ENCODE measurements around the gene FBXO36. TPM values are rescaled to one million over a fixed set of nuclear protein-coding genes. Genes with fewer than 3 reads are reported as not detected.

The FBXO36 gene
- total and polyA plus RNA-seq, 10 of the 15 experiments (the other 5 are each of a cell fraction or from before 2014, with no cell fraction given), result 0.79 to 2.7 (median 1.3) TPM

DNA sequence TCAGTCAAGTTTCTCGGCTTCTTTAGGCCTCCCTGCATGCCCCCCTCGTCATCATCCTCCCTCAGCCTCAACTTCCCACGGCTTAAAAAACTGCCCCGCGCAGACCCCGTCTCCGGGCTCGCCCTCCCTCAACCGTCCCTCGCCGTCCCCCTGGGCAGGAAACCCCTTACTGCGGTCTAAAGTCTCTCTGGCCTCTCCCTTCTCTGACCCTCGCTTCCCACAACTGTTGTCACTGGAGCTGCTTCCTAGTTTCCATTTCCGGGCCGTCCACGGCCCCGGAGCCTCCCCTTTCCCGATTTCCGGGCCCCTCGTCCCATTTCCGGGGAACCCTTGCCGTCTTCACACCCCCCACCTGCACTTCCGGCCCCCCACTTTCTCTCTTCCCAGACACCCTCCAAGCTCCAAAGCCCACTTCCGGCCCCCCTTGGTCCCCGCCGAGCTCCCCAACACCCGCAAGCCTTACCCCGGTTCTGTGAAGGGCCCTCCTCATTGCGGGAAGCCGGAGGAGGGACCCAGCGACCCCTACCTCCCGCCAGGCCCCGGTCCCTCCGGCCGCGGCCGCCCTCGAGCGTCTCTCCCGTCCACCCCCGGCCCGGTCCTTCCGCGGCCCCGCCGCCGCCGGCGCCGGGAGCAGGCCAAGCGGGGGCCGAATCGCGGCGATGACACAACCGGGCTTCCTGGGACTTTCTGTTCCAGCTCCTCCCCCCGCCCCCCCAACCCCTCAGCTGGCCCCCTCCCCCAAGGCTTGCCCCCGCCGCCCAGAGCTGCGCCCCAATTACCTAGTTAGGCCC is 1.0 kb upstream of the FBXO36 start (continued):
- TF ChIP-seq, protein P1, sequence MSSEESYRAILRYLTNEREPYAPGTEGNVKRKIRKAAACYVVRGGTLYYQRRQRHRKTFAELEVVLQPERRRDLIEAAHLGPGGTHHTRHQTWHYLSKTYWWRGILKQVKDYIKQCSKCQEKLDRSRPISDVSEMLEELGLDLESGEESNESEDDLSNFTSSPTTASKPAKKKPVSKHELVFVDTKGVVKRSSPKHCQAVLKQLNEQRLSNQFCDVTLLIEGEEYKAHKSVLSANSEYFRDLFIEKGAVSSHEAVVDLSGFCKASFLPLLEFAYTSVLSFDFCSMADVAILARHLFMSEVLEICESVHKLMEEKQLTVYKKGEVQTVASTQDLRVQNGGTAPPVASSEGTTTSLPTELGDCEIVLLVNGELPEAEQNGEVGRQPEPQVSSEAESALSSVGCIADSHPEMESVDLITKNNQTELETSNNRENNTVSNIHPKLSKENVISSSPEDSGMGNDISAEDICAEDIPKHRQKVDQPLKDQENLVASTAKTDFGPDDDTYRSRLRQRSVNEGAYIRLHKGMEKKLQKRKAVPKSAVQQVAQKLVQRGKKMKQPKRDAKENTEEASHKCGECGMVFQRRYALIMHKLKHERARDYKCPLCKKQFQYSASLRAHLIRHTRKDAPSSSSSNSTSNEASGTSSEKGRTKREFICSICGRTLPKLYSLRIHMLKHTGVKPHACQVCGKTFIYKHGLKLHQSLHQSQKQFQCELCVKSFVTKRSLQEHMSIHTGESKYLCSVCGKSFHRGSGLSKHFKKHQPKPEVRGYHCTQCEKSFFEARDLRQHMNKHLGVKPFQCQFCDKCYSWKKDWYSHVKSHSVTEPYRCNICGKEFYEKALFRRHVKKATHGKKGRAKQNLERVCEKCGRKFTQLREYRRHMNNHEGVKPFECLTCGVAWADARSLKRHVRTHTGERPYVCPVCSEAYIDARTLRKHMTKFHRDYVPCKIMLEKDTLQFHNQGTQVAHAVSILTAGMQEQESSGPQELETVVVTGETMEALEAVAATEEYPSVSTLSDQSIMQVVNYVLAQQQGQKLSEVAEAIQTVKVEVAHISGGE (CRISPR knock-in tag; IDR thresholded peaks at IDR 0.05), result 0 out of 2 replicates have a peak, but pooled peaks have one; percentile 8
- TF ChIP-seq KLF5 (IDR thresholded peaks at IDR 0.05; ENCODE audit: partially characterized antibody) (no peak), ETV6 (conservative IDR thresholded peaks at IDR 0.05 in 1 of 2, IDR thresholded peaks at IDR 0.05 in 1 of 2; ENCODE audit: borderline replicate concordance in 1 of 2, low read depth in 1 of 2) (peak; percentile 85 to 98; a peak in 3 of 4 replicates), SRF (IDR thresholded peaks at IDR 0.05; ENCODE audit: low read depth in 2 of 2, low read length in 2 of 2) (no peak), SMAD1 (IDR thresholded peaks at IDR 0.05; ENCODE audit: low read depth, partially characterized antibody) (no peak), ZNF217 (IDR thresholded peaks at IDR 0.05) (no peak), RBBP5 (conservative IDR thresholded peaks at IDR 0.05) (no peak), EED (IDR thresholded peaks at IDR 0.05; ENCODE audit: low read depth) (peak; percentile 90), POLR2A (IDR thresholded peaks at IDR 0.05; ENCODE audit: low read depth, low read length) (peak; percentile 71), FOS (IDR thresholded peaks at IDR 0.05; ENCODE audit: borderline replicate concordance, extremely low read depth, insufficient read length) (no peak), POLR2AphosphoS5 (IDR thresholded peaks at IDR 0.05; ENCODE audit: low read length) (0 out of 2 replicates have a peak, but pooled peaks have one; percentile 28), RAD21 (IDR thresholded peaks at IDR 0.05; ENCODE audit: insufficient read depth, low read depth, low read length) (no peak), GATAD2B (conservative IDR thresholded peaks at IDR 0.05; ENCODE audit: low read depth) (peak; percentile 82)
- TF ChIP-seq, protein P2, sequence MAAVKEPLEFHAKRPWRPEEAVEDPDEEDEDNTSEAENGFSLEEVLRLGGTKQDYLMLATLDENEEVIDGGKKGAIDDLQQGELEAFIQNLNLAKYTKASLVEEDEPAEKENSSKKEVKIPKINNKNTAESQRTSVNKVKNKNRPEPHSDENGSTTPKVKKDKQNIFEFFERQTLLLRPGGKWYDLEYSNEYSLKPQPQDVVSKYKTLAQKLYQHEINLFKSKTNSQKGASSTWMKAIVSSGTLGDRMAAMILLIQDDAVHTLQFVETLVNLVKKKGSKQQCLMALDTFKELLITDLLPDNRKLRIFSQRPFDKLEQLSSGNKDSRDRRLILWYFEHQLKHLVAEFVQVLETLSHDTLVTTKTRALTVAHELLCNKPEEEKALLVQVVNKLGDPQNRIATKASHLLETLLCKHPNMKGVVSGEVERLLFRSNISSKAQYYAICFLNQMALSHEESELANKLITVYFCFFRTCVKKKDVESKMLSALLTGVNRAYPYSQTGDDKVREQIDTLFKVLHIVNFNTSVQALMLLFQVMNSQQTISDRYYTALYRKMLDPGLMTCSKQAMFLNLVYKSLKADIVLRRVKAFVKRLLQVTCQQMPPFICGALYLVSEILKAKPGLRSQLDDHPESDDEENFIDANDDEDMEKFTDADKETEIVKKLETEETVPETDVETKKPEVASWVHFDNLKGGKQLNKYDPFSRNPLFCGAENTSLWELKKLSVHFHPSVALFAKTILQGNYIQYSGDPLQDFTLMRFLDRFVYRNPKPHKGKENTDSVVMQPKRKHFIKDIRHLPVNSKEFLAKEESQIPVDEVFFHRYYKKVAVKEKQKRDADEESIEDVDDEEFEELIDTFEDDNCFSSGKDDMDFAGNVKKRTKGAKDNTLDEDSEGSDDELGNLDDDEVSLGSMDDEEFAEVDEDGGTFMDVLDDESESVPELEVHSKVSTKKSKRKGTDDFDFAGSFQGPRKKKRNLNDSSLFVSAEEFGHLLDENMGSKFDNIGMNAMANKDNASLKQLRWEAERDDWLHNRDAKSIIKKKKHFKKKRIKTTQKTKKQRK (IDR thresholded peaks at IDR 0.05; ENCODE audit: low read depth, low read length), result no peak

All from GM12878 (cell line).